CD4-positive, alpha-beta T cell (primary cell): ENCODE measurements around the gene ORC4. TPM values are rescaled to one million over a fixed set of nuclear protein-coding genes. Genes with fewer than 3 reads are reported as not detected.

Experiments
- ATAC-seq: fragments of 200-7000 bp; cut with Tn5 transposase; one replicate; pipeline ENCODE4 v1.10.0; 2022; ENCODE audit warnings: mild to moderate bottlenecking; ENCODE audit not compliant: poor library complexity
- CTCF ChIA-PET: fragments of 350-600 bp; sonication (Branson Sonifier 250); formaldehyde crosslinking; loops from one replicate; lab custom pipeline; 2021; ENCODE audit warnings: antibody characterized with exemption, inconsistent platforms; lab: Charles Lee
- POLR2A ChIA-PET: fragments of 350-600 bp; sonication (Branson Sonifier 250); formaldehyde crosslinking; loops from one replicate; lab custom pipeline; 2021; ENCODE audit warnings: antibody characterized with exemption, inconsistent platforms; lab: Charles Lee
- DNase-seq, 14 experiments: peaks; one replicate each; pipeline ENCODE4 v3.0.0-alpha.2; 2013 to 2020; ENCODE audit warnings: mixed read lengths in 2 of 14
- H3K27ac ChIP-seq, 2 donors: one replicate each; pipeline versions ENCODE4 v1.5.1 to v1.7.0; 2013; ENCODE audit warnings: low read length in 2 of 2, low read depth in 1 of 2, mild to moderate bottlenecking in 1 of 2
- H3K27me3 ChIP-seq, 2 experiments: 1 replicate in 1 of 2; 2 replicates in 1 of 2; pipeline versions ENCODE4 v1.6.1 to v1.7.0; 2013; ENCODE audit warnings: low read length in 2 of 2, control low read depth in 1 of 2, mild to moderate bottlenecking in 1 of 2, moderate library complexity in 1 of 2; ENCODE audit not compliant: insufficient read depth in 2 of 2, control insufficient read depth in 1 of 2
- H3K36me3 ChIP-seq: one replicate; pipeline ENCODE4 v1.6.1; 2013; ENCODE audit warnings: low read length, control low read depth; ENCODE audit not compliant: insufficient read depth
- H3K4me1 ChIP-seq: one replicate; pipeline ENCODE4 v1.6.1; 2013; ENCODE audit warnings: low read length, control low read depth; ENCODE audit not compliant: insufficient read depth
- H3K4me3 ChIP-seq: one replicate; pipeline ENCODE4 v1.5.1; 2013; ENCODE audit warnings: mild to moderate bottlenecking, low read length, moderate library complexity
- H3K9me3 ChIP-seq, 2 experiments: 1 replicate in 1 of 2; 2 replicates in 1 of 2; pipeline versions ENCODE4 v1.6.1 to v1.7.0; 2013; ENCODE audit warnings: low read length in 2 of 2, mild to moderate bottlenecking in 2 of 2, control low read depth in 1 of 2, moderate library complexity in 1 of 2; ENCODE audit not compliant: control insufficient read depth in 1 of 2, insufficient read depth in 1 of 2
- H3K27ac Mint-ChIP-seq: one replicate; pipeline ENCODE4 v1.8.0; 2020; ENCODE audit warnings: mixed read lengths
- H3K27me3 Mint-ChIP-seq: one replicate; pipeline ENCODE4 v1.8.0; 2021; ENCODE audit warnings: mixed read lengths
- H3K36me3 Mint-ChIP-seq: one replicate; pipeline ENCODE4 v1.8.0; 2021; ENCODE audit warnings: low read depth, mixed read lengths
- H3K4me1 Mint-ChIP-seq: one replicate; pipeline ENCODE4 v1.8.0; 2021; ENCODE audit warnings: low read depth, mixed read lengths
- H3K4me3 Mint-ChIP-seq: one replicate; pipeline ENCODE4 v1.8.0; 2020; ENCODE audit warnings: mild to moderate bottlenecking, mixed read lengths
- H3K9me3 Mint-ChIP-seq: one replicate; pipeline ENCODE4 v1.8.0; 2020; ENCODE audit warnings: mixed read lengths
- intact Hi-C, 2 experiments: fragments of 100-400 bp; cut with DNase I in 1 of 2; cut with micrococcal nuclease in 1 of 2; formaldehyde crosslinking; loops; one replicate each; pipeline versions ENCODE4 v1.15.1 to v1.9.0; 2023 to 2025; cut with DNase I, micrococcal nuclease
- total RNA-seq, 174 experiments: library from RNA in 2 of 174; stranded (reverse) in 2 of 174; gene quantifications; one replicate each; pipeline ENCODE4 v1.2.3 and lab custom pipeline; 2021 to 2026
- TF ChIP-seq, protein P1 (sequence below): fragments of 200-600 bp; IDR thresholded peaks from one replicate; pipeline ENCODE4 v1.8.0; 2022; ENCODE audit warnings: antibody characterized with exemption, mild to moderate bottlenecking

Gene ORC4
- total RNA-seq, 2 experiments from 2014 or later: 29.4 to 33.9 TPM

DNA sequence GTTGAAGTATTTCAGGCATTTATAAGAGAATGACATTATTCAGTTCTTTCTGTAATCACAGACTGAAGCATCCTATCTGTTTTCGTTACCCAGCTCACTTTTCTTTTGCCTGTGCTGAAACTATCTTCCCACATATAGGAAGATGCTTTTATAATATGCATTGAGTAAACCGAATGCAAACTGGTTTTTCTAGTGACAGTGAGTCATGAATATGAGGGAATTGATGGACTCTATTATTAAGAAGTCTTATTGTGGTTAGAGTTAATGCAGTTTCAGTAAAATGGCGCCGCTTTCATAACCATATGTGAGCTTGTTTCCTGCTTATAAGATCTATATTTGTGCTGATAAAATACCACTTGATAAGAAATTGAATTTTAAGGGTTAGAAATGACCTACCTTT, 116.5 kb downstream of the ORC4 start:
- Mint-ChIP-seq H3K4me3 (no peak overlapping the region), H3K4me1 (peaks cover 14% of the 10 kb centered on the region), H3K27ac (no peak overlapping the region), H3K36me3 (peaks cover 28% of the 10 kb centered on the region), H3K9me3 (no peaks in the 10 kb centered on the region), H3K27me3 (no peaks in the 10 kb centered on the region)
- H3K4me3 ChIP-seq: no peak overlapping the region
- CTCF ChIA-PET: interaction anchor here (0.7 kb wide), 1 partner anchor 17 kb away, joined by 4 read pairs; no protein-coding TSS in a partner anchor
- no peaks in the 10 kb centered on the region for H3K27me3 ChIP-seq
- ATAC-seq (no peak), DNase-seq (no peak)
- H3K9me3 ChIP-seq: no peaks in the 10 kb centered on the region
- TF ChIP-seq, protein P1, sequence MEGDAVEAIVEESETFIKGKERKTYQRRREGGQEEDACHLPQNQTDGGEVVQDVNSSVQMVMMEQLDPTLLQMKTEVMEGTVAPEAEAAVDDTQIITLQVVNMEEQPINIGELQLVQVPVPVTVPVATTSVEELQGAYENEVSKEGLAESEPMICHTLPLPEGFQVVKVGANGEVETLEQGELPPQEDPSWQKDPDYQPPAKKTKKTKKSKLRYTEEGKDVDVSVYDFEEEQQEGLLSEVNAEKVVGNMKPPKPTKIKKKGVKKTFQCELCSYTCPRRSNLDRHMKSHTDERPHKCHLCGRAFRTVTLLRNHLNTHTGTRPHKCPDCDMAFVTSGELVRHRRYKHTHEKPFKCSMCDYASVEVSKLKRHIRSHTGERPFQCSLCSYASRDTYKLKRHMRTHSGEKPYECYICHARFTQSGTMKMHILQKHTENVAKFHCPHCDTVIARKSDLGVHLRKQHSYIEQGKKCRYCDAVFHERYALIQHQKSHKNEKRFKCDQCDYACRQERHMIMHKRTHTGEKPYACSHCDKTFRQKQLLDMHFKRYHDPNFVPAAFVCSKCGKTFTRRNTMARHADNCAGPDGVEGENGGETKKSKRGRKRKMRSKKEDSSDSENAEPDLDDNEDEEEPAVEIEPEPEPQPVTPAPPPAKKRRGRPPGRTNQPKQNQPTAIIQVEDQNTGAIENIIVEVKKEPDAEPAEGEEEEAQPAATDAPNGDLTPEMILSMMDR: no peak
- no peaks in the 10 kb centered on the region for H3K4me1 ChIP-seq
- intact Hi-C loops: loop anchor here in 1 of 2 experiments (10.0 kb wide), 1 partner anchor 1169 kb away; no protein-coding TSS in a partner anchor
- no peak overlapping the region for H3K27ac ChIP-seq
- peaks cover 3% of the 10 kb centered on the region for H3K36me3 ChIP-seq
- POLR2A ChIA-PET: no interaction called here

DNA sequence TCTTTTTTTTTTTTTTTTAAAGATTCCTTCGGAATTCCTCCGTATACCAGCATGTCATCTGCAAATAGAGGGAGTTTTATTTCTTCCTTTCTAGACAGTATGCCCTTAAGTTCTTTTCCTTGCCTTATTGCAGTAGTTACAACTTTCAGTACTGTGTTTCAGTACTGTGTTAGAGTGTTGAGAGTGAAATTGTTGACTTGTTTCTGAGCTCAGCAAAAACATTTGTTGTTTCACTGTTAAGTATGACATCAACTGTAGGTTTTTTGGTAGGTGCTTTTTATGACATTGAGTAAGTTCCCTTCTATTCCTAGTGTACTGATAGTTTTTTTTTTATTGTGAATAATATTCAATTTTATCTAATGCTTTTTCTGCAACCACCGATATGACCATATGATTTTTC, 131.9 kb downstream of the ORC4 start:
- ATAC-seq (no peak), DNase-seq (no peak)
- POLR2A ChIA-PET: no interaction called here
- Mint-ChIP-seq H3K9me3 (no peaks in the 10 kb centered on the region), H3K36me3 (peaks cover 2% of the 10 kb centered on the region), H3K27me3 (no peaks in the 10 kb centered on the region), H3K27ac (no peak overlapping the region), H3K4me1 (peaks cover 38% of the 10 kb centered on the region), H3K4me3 (no peak overlapping the region)
- H3K9me3 ChIP-seq: no peaks in the 10 kb centered on the region
- TF ChIP-seq, protein P1: no peak
- no peaks in the 10 kb centered on the region for H3K36me3 ChIP-seq
- H3K27ac ChIP-seq: no peak overlapping the region
- CTCF ChIA-PET: no interaction called here
- H3K4me3 ChIP-seq: no peak overlapping the region
- no peaks in the 10 kb centered on the region for H3K27me3 ChIP-seq
- H3K4me1 ChIP-seq: no peaks in the 10 kb centered on the region
- intact Hi-C loops: no loop called here

DNA sequence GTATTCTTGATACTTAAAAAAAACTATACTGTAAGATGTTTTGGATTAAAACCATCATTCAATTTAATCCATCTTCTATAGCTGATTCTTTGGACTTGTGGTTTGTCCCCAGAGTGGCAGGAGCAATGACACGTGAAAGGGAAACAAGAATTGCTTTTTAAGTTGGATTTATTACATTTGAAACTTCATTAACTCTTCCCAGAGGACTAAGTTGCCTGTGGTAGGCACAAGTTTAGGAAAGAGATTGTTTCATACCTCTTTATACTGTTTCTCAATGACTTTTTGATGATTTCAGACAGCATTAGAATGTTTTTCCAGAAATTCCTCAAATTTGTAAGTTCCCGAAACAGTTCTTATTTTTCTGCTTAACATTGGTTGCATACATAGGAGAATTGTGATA, 134.4 kb downstream of the ORC4 start:
- CTCF ChIA-PET: no interaction called here
- H3K4me1 Mint-ChIP-seq: peaks cover 38% of the 10 kb centered on the region

More for the DNA sequence above, 134.4 kb downstream of the ORC4 start:
- H3K9me3 ChIP-seq: no peaks in the 10 kb centered on the region
- no peaks in the 10 kb centered on the region for H3K4me1 ChIP-seq
- POLR2A ChIA-PET: no interaction called here
- H3K27ac Mint-ChIP-seq: no peak overlapping the region
- H3K9me3 Mint-ChIP-seq: no peaks in the 10 kb centered on the region
- no peak for DNase-seq
- no peaks in the 10 kb centered on the region for H3K36me3 Mint-ChIP-seq
- H3K27ac ChIP-seq: no peak overlapping the region
- H3K36me3 ChIP-seq: no peaks in the 10 kb centered on the region
- H3K27me3 ChIP-seq: no peaks in the 10 kb centered on the region
- H3K4me3 ChIP-seq: no peak overlapping the region
- intact Hi-C loops: no loop called here
- no peak for ATAC-seq
- H3K27me3 Mint-ChIP-seq: no peaks in the 10 kb centered on the region
- TF ChIP-seq, protein P1: no peak
- H3K4me3 Mint-ChIP-seq: no peak overlapping the region
